Measurements from ENCODE around the gene QRICH2.

The QRICH2 gene

DNA sequence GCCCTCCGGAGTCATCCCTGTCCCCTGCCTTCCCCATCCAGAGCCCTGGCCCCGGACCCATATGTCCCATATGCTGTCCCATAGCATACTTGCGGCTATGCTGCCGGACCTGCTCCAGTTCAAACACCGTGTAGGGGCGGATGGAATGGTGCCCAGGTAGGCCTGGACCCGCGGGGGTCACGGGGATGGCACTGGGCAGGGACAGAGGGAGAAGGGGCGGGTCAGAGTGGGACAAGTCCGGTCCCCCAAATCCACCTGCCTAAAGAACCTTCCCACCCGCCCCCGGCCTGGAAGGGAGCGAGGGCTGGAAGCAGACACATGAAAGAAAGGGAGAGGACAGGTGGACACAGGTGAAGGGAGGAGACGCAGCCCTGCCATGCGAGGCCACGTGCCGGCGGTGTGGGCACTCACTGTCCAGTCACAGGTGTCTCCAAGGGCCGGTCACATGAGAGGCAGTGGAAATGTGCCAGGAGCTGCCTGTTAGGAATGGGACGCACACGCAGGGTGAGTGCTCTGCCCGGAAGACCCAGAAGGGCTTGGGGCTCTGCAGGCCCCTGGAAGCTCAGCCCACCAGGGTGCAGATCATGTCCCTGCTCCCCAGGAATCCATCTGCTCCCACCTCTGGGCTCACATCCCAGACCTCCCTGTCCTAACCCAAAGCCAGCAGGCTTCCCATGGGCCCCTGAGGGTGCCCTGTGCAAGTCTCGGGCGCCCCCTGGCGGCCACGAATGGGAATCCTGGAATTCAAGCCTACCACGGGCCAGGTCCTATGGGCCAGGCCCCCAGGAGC is 28.9 kb downstream of the QRICH2 start:
- peak; percentile 46 for DNase-seq (ENCODE audit: low read depth, low spot score)

DNA sequence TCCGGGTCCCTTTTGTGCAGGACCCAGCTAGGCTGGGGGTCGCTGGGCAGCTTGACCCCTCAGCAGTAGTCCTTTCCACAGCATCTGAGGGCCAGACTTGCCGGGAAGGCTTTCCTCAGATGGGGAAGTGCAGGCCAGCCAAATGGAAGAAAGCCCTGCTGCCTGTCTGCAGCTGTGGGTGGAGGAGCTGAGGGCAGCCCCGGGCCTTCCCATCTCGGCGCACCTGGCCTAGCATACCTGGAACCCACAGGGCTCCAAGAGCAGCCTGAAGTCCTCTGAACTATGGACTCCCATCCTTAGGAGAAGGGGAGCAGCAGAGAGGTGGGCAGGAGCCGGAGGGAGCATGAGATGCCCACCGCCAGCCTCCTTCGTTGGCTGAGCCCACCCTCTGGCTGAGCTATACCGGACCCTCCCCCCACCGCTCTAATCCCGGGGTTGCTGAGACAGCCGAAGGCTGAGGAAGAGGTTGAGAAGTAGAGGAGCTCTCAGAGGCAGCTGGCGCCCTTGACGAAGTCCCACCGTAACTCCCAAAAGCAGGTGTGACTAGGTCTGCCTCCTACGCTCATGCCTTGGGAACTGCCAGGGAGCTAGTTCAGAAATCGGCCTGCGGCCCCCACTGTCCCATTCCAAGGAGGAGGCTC is 29.7 kb downstream of the QRICH2 start:
- no peak for DNase-seq (ENCODE audit: low read depth, low spot score)

DNA sequence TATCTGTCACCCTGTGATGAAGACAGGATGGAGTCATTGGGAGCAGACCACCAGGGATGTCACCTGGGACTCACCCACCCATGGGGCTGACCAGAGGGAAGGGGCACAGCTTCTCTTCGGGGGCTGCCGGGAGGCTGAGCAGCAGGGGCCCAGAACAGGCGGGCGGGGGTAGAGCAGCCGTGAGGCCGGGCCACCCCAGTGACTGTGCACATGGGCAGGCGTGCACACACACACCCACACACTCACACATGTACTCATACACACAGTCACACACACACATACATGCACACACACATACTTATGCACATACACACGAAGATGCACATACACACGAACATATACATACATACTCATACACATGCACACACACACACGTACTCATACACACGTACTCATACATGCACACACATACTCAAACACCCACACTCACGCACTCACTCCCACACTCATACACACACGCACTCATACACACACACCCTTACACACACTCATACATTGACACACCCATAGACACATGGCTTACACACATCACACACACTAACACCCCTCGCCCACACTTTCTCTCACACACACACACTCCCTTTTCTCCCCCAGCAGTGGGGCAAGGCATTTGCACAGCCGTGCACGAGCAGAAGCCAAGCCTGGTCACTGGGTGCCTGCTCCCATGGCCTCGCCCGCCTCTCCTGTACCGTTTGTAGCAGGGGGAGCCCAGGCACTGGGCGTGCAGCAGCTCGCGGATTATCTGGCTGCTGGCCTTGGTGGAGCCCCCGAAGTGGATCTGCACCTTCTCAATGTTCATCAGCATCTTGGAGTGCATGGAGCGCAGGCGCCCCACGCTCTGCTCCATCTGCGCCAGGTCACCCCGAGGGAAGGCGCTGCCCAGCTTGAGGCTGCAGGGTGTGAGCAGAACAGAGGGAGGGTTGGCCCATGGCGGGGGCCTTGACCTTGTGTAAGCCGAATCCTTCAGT is 30.5 kb downstream of the QRICH2 start:
- DNase-seq (ENCODE audit: low read depth, low spot score) = no peak

DNA sequence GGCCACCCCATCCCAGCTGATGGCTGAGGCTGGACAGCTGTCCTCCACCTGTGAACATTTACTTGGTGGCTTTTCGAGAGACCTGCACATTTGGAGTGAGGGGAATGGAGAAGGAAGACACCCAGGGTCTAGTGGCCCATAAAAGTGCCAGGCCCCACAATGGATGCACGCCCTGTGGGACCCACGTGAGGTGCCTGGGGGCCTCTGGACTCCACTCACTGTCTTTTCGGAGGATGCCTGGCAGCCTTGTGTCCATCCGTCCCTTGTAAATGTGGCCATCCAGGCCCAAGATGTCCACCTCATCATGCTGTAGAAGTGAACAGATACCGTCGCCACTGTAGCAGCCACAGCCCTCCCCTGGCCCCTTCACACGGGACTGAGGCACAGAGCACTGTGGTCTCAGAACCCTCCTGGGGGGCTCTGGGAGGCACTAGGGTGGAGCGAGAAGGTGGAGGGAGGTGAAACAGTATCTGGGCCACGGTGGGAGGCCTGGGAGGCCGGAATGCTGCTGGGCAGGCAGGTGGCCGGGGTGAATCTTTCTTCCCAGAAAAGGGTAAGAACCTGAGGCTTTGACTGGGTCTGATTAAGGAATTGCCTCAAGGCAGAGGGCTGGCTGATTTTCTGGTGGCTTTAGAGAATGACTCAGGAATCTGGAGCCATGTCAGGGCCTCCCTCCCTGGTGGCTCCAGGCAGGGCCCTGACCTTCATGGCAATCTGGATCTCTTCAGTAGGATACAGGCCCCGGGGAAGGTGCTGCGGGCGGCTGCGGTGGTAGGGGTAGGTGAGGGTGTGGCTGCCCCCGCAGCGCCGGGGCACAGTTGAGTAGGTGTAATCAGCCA is 31.4 kb downstream of the QRICH2 start:
- no peak for DNase-seq (ENCODE audit: low read depth, low spot score)

DNA sequence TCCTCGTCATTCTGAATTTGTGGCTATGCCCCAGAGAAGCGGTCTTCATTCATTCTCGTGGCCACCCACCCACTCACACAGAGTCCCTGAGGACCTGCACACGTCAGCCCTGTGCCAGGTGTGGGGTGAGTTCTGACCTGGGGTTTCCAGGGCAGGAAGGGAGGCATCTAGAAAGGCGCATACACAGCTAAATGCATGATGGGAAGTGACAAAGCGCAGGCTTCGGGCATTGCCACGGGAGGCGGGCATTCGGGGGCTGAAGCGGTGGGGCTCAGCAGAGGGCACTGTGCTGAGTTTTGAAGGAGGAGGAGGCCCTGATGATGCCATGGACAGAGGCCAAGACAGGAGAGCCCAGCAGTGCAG is 32.0 kb downstream of the QRICH2 start:
- DNase-seq (ENCODE audit: low read depth, low spot score) = no peak

DNA sequence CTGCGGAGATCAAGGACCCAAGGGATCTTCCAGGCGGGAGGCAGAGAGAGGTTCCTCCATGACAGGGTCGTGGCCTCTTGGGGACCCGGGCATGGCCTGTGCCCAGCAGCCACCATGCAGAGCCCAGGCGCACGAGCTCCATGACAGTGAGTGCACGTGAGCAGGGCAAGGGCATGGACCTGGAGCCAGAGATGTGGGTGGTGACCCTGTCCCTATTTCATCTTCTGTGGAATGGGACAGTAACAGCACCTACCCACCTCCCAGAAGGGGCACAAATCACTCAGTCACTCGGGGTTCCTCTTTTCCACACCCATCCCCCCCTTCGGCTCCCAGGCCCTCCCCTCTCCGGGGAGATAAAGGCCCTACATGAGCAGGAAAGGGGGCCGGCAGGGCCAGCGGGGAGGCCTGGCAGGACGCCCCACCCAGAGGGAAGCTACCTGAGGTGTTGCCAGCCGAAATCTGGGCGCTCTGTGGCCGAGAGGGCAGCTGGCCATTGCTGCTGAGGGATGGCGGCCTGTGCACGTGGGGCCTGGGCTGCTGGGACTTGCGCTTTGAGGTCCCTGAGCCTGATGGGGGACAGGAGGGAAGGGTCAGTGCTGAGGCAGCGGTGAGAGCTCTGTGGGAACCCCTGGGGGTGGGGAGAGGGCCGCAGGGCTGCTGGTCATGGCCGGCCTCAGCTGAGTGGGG is 32.6 kb downstream of the QRICH2 start:
- DNase-seq (ENCODE audit: low read depth, low spot score) = no peak

DNA sequence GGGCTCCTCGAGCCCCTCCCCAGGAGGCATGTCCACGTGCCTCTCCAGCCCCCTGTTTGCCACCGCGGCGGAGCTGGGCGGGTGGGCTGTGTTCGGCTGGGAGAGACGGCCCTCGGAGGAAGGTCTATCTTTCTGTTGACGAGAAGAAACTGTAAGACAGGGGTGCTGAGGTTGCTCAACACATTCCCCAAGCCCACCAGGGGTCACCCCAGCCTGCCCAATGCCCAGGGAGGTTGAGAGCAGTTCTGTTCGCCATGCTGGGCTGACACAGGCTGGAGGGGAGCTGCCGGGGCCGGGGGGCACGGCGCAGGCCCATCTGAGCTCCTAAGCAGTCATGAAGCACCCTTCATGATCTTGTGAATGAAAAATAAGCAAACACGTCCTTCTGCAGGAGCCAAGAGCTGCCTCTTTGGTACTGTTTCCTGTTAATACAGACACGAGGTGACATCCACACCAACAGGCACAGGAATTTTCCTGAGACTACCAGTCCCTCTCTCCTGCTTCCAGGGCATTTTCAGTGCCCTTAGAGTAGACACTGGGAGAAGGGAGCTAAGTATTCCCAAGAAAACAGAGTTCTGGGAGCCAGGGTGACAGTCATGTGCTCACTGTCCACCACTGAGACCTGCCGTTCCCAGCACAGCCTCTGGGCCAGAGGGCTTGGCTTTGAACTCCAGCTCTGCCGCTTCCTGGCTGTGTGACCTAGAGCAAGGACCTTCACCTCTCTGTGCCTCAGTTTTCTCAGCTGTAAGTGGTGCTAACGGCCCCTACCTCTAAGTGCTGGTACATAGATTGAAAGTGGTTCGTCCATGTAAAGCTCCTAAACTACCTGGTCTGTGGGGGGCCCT is 33.7 kb downstream of the QRICH2 start:
- DNase-seq (ENCODE audit: low read depth, low spot score) = no peak

DNA sequence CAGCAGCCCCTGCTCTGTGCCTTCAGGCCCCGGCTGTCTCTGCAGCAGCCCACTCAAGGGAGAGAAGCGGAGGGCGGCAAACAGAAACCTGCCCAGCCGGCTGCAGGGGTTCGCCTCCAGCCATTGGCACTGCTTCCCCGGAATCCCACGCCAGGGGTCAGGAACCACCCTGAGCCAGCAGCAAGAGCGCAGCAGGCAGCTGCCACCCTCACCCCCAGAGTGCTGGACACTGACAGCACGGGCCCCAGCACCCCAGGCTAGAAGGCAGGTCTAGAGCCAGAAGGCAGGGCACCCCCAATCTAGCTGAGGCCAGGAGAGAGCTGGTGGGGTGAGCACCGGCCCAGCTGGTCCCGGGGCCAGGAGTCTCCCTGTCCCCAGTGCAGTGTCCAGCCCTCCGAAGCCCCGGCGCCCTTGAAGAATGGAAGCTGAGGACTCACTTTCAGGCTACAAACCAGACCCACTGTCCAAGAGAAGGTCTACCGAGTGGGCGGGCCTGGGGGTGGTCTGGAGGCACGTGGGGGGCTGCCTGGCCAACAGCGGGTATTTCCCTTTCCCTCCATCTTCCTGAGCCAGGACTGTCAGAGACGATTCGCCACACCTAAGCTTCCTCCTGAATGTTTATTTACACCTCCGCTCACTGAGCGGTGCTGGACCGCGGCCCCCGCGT is 34.5 kb downstream of the QRICH2 start:
- no peak for DNase-seq (ENCODE audit: low read depth, low spot score)

DNA sequence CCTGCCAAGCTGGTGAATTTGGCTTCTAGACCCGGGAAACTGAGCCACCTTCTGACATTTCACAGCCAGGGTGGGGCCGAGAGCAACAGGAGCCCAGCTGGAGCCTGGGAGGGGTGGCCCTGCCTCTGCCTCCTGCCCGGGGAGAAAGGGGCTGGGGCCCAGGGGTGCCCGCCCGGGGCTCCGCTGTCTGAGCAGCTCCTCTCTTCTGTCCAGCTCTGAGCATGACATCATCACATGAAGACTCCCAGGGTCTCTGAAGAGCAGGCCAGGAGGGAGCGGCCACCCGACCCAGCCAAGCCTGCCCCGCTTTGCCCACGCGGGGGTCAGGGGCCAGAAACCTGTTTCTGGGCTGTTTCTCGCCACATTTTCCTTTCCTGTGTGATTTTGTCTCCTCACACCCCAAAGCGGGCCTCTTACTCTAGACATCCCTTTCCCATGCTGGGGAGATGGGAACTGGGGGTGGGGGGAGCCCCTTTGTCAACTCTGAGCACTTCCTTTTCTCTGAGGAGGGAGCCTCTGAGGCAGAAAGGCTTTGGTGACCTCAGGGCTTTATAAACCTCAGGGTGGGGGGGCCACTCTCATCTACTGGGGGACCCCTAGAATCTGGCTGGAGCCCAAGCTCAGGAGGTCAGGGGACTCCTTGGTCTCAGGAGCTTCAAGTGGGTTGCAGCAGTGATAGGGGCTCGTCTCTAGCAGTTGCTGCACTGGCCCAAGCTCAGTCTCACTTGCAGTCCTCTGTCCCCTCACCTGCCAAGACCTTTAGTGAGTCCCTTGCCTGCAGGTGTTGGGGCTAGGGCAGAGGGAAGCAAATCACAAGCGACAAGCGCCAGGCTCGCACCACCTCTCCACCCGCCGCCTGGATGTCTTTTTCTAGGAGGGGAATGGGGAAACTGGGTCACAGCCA is 35.3 kb downstream of the QRICH2 start:
- no peak for DNase-seq (ENCODE audit: low read depth, low spot score)

DNA sequence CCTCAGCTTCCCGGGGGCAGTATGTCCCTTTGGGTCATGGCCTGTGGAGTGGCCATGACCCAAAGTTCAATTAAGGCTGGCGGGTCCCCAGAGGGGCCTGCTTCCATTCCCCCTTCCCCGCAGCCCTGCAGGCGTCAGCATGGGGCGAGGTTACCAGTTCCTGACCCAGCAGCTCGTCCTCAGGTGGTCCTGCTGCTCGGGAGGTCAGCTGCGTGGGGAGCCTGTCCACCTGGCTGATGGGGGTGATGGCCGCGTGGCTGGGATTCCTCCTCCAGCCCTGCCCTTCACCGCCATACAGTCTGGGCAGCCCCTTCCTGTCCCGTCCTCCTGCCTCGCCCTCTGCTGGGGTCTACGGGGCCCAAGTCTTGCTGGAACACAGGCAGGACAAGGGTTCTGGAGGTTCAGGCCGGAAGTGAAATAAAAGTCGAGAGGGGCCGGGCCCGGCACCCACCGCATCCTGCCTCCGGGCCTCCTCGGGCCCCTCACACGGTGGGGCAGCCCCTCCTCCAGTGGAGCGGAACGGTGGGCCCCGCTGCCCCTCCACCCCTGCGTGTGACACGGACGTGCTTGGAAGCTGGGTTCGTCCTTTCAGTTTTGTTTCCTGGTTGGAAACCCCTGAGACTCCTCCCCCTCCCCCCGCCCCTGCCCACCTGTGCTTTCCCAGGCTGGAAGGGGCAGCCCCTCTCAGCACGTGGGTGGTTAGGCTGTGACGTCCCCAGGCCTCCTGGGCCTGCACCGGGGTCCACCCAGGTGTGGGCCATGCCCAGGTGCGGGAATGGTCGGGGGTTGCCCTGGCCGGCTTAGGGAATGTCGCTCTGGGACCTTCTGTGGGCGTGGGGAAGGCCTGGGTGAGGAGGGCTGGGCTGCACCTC is 36.2 kb downstream of the QRICH2 start:
- no peak for DNase-seq (ENCODE audit: low read depth, low spot score)

DNA sequence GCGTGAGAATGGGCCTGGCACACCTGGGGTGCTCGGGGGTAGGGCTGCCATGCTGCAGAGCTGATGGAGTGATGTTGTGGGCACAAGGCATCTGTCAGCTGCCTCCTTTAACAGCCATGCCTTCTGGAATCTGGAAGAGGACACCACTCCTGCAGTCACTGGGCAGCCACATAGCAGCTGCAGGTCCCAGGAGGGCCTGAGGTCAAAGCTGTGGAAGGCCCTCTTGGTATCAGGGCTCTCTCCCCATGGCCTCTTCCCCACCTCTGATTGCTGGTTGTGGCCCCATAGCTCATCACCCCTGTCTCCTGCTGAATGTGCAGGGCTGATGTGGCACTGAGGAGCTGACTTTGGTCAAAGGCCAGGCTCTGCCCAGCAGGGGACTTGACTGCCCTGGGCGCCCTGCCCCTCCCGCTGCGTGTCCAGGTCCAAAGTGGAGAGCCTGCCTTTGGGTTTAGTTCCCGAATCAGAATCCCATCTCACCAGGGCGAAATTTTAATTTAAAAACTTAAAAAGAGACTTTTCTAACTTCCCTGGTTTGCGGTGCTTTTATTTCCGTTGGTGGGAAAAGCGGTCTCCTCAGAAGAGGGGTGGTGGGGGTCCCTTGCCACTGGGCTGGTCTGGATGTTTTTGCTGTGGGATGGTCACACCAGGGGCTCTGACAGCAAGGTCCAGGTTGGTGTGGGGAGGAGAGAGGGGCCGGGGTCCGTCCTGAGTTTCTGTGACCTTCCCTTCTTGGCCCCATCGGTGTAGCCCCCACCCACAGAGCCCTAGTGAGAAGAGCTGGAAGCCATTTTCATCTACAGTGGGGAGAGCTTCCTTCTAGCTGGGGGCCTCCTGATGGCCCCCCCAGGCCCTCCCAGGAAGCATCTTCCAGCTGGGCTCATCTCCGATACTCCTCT is 37.1 kb downstream of the QRICH2 start:
- no peak for DNase-seq (ENCODE audit: low read depth, low spot score)

DNA sequence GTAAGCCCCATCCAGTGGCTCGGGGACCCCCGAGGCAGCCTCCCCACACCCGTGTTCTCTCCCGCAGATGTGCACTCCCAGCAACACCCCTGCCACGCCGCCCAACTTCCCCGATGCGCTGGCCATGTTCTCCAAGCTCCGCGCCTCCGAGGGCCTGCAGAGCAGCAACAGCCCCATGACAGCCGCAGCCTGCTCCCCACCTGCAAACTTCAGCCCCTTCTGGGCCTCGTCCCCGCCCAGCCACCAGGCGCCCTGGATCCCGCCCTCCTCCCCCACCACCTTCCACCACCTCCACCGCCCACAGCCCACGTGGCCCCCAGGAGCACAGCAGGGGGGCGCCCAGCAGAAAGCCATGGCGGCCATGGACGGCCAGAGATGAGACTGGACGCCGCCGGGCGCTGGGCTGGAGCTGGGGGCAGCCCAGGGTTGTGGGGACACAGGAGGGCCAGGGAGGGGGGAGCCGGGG is 37.9 kb downstream of the QRICH2 start:
- DNase-seq (ENCODE audit: low read depth, low spot score) = no peak

DNA sequence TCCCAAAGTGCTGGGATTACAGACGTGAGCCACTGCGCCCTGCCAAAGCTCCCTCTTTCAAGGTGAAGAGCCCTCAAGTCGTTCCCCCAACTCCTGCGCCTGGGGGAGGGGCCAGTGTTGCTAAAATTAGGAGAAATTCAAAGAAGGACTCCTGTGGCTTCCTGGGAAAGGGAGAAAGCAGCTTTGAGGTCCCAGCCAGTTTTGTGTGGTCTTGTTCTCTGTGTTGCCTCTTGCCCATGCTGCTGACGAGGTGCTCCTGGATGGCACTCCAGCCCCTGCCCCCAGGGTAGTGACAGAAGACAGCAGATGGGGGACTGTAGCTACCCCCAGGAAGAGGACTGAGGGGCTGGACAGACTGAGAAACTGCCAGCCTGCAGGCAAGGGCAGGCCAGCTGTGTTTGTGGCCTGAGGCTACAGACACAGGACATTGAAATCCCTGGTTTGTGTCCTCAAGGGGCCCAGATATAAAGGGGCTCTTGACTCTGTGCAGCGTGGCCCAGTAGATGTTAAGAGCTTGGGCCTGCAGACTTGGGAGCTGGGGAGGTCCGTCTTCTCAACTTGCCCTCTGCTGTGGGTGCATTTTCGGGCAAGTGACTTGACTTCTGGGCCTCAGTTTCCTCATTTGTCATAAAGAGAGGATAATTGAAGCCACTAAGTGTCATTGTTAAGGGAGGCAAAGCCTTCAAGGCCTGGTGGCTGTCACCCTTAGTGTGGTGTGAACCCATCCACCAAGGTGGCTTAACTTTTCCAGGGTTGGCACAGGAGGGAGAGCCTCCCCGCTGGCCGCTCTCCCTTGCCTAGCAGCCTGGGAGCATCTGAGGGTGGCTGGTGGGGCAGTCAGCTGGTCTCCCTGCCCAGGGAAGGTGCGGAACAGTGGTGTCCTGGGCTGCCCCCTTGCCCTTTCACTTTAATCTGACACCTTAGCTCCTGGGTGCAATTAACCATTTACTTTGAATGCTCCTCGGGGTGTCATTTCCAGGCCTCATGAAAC is 38.8 kb downstream of the QRICH2 start:
- DNase-seq (ENCODE audit: low read depth, low spot score) = no peak

DNA sequence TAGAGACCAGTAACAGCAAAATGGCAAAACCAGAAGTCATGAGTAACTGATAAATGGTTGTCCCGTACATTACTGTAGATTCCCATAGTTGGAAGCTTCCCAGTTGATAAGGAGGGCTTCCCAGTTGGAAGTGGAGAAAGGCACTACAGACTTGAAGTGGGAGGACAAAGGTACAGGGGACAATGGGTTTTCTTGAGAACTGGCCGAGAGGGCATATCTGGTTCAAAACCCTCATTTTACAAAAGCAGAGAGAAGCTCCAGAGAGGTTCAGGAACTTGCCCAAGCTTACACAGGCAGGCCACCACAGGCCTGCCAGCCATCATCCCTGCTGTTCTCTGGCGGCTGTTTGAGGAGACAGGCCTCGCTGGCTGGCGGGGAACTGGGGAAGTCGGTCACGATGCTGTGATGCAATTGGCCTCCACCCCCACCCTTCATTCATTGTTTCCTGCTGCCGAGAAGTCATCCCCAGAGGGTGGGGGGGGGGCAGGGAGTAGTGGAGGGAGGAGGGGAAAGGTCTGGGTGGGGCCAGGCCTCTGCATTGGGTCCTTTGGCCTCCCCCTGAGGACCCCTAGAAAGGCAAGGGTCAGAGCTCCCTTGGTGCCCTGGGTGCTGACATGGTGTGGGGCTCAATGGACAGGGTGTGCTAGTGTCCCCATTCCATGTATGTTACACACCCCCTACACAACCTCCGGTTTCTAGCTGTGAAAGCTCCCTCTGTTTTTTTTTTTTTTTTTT is 39.9 kb downstream of the QRICH2 start:
- DNase-seq (ENCODE audit: low read depth, low spot score) = no peak
